Mesodermal cell (in vitro differentiated cells): ENCODE results near the gene IGSF3.
A peak's percentile ranks its signal among the peaks of the same experiment; 100 is the strongest.
"Not testable (repeated sequence)": the region's sequence is repeated elsewhere in the genome, so short reads cannot be mapped to it uniquely, and the experiment has no call there.

Experiments
- H3K27ac ChIP-seq: 2 replicates; pipeline ENCODE4 v1.7.0; 2013; ENCODE audit warnings: mild to moderate bottlenecking, low read depth, low read length, moderate library complexity; ENCODE audit not compliant: severe bottlenecking
- H3K36me3 ChIP-seq: 2 replicates; pipeline ENCODE4 v1.7.1; 2013; ENCODE audit warnings: mild to moderate bottlenecking, low read length, moderate library complexity; ENCODE audit not compliant: control insufficient read depth, insufficient read depth
- H3K4me1 ChIP-seq: one replicate; pipeline ENCODE4 v1.7.1; 2013; ENCODE audit warnings: mild to moderate bottlenecking, low read length; ENCODE audit not compliant: insufficient read depth, control insufficient read depth, poor library complexity, severe bottlenecking
- H3K4me3 ChIP-seq: 2 replicates; pipeline ENCODE4 v1.7.0; 2013; ENCODE audit warnings: low read length, control low read depth, mild to moderate bottlenecking; ENCODE audit not compliant: insufficient read depth, poor library complexity, severe bottlenecking; ENCODE audit errors: extremely low read depth
- H3K9me3 ChIP-seq: 2 replicates; pipeline ENCODE4 v1.7.1; 2013; ENCODE audit warnings: mild to moderate bottlenecking, low read length, moderate library complexity; ENCODE audit not compliant: control insufficient read depth
- WGBS, 2 experiments: methylation state at CpG; one replicate each; pipeline ENCODE4 v1.1.5; 2013; ENCODE audit warnings: missing lambda C conversion rate in 2 of 2; ENCODE audit not compliant: insufficient coverage in 2 of 2; 5-methylcytosine and 5-hydroxymethylcytosine counted together

Gene IGSF3

GRCh38 chr1:116589101-116589735, 78.3 kb downstream of the IGSF3 start:
- H3K9me3 ChIP-seq, H3K4me1 ChIP-seq, H3K4me3 ChIP-seq, H3K27ac ChIP-seq: not testable (repeated sequence)
- peaks cover 14% of the 10 kb centered on the region for H3K36me3 ChIP-seq
- WGBS, 2 experiments, result 84 to 86% methylated on average over 6 to 8 of the region's 9 CpGs

GRCh38 chr1:116587501-116588227, 79.9 kb downstream of the IGSF3 start:
- peaks cover 14% of the 10 kb centered on the region for H3K36me3 ChIP-seq
- H3K4me1 ChIP-seq, result no peaks in the 10 kb centered on the region
- no peaks in the 10 kb centered on the region for H3K9me3 ChIP-seq
- H3K4me3 ChIP-seq, result no peak overlapping the region
- 84 to 88% methylated on average over 5 of the region's 5 CpGs for WGBS, 2 experiments
- H3K27ac ChIP-seq, result no peak overlapping the region

GRCh38 chr1:116586741-116587143, 80.8 kb downstream of the IGSF3 start:
- no peaks in the 10 kb centered on the region for H3K9me3 ChIP-seq
- WGBS, 2 experiments, result 49 to 83% methylated on average over 2 to 3 of the region's 3 CpGs
- peak overlapping the region; percentile 29 for H3K27ac ChIP-seq
- H3K4me3 ChIP-seq, result no peak overlapping the region
- H3K4me1 ChIP-seq, result no peaks in the 10 kb centered on the region
- H3K36me3 ChIP-seq, result peaks cover 14% of the 10 kb centered on the region

- Histone ChIP-seq H3K36me3 (peaks cover 14% of the 10 kb centered on the region), H3K9me3 (no peaks in the 10 kb centered on the region), H3K27ac (no peak overlapping the region), H3K4me3 (no peak overlapping the region), H3K4me1 (peaks cover 2% of the 10 kb centered on the region)
- WGBS, 2 experiments, result 67 to 85% methylated on average over 1 of the region's 1 CpG
These were observed 81.6 kb downstream of the IGSF3 start for GRCh38 chr1:116585886-116586285.

GRCh38 chr1:116581323-116581885, 86.1 kb downstream of the IGSF3 start:
- Histone ChIP-seq H3K36me3 (peaks cover 9% of the 10 kb centered on the region), H3K4me3 (no peak overlapping the region), H3K4me1 (peaks cover 2% of the 10 kb centered on the region), H3K9me3 (no peaks in the 10 kb centered on the region), H3K27ac (no peak overlapping the region)
- WGBS, 2 experiments, result 100% methylated on average over 2 to 3 of the region's 3 CpGs

GRCh38 chr1:116580446-116581322, 86.8 kb downstream of the IGSF3 start:
- H3K9me3 ChIP-seq, result no peaks in the 10 kb centered on the region
- peaks cover 2% of the 10 kb centered on the region for H3K4me1 ChIP-seq
- peaks cover 9% of the 10 kb centered on the region for H3K36me3 ChIP-seq
- 92 to 99% methylated on average over 4 to 7 of the region's 7 CpGs for WGBS, 2 experiments
- H3K4me3 ChIP-seq, result no peak overlapping the region
- no peak overlapping the region for H3K27ac ChIP-seq

- 80 to 85% methylated on average over 21 of the region's 21 CpGs for WGBS, 2 experiments
- Histone ChIP-seq H3K9me3 (no peaks in the 10 kb centered on the region), H3K4me1 (peaks cover 5% of the 10 kb centered on the region), H3K36me3 (peaks cover under 1% of the 10 kb centered on the region), H3K27ac (no peak overlapping the region), H3K4me3 (no peak overlapping the region)
These were observed 88.2 kb downstream of the IGSF3 start for GRCh38 chr1:116579259-116579875.

- WGBS, 2 experiments, result no CpG with 5 or more reads among the region's 1 CpG
- peaks cover 13% of the 10 kb centered on the region for H3K4me1 ChIP-seq
- H3K4me3 ChIP-seq, result no peak overlapping the region
- no peak overlapping the region for H3K27ac ChIP-seq
- H3K9me3 ChIP-seq, result no peaks in the 10 kb centered on the region
- no peaks in the 10 kb centered on the region for H3K36me3 ChIP-seq
These were observed 89.0 kb downstream of the IGSF3 start for GRCh38 chr1:116578581-116578980.

GRCh38 chr1:116577759-116578314, 89.7 kb downstream of the IGSF3 start:
- Histone ChIP-seq H3K4me3 (no peak overlapping the region), H3K27ac (no peak overlapping the region), H3K4me1 (peaks cover 18% of the 10 kb centered on the region), H3K36me3 (no peaks in the 10 kb centered on the region), H3K9me3 (no peaks in the 10 kb centered on the region)
- 88 to 93% methylated on average over 4 to 5 of the region's 5 CpGs for WGBS, 2 experiments
